Urinary bladder (tissue), 4 donors: Measurements from ENCODE around the gene STAG1. TPM values are rescaled to one million over a fixed set of nuclear protein-coding genes. Genes with fewer than 3 reads are reported as not detected.

Experiments
- DNase-seq: peaks from one replicate; pipeline ENCODE4 v3.0.0-alpha.2; 2015; ENCODE audit errors: extremely low spot score
- H3K27ac ChIP-seq: one replicate; pipeline ENCODE4 v1.5.1; 2013; ENCODE audit warnings: low read depth, mild to moderate bottlenecking, moderate library complexity
- H3K36me3 ChIP-seq: one replicate; pipeline ENCODE4 v1.6.1; 2013; ENCODE audit warnings: mild to moderate bottlenecking, moderate library complexity; ENCODE audit not compliant: insufficient read depth
- H3K4me1 ChIP-seq: one replicate; pipeline ENCODE4 v1.6.1; 2013; ENCODE audit warnings: mild to moderate bottlenecking, moderate library complexity; ENCODE audit not compliant: insufficient read depth
- H3K4me3 ChIP-seq: one replicate; pipeline ENCODE4 v1.5.1; 2013; ENCODE audit warnings: low read depth, low read length
- WGBS: extraction: QIAGEN DNeasy Blood & Tissue Kit; methylation state at CpG from one replicate; pipeline ENCODE4 v1.1.7; 2013; 5-methylcytosine and 5-hydroxymethylcytosine counted together
- polyA plus RNA-seq: library from polyadenylated mRNA; stranded (reverse); fragments of 200-250 nt; gene quantifications from one replicate; pipeline ENCODE4 v1.2.3, GENCODE V29; 2013
- total RNA-seq: library from RNA; depleted of rRNA; stranded (reverse); fragments of >200 nt; gene quantifications from one replicate; pipeline ENCODE4 v1.2.3, GENCODE V29; 2014
- donor health status: healthy with polysubstance abuse.
- donor health status: healthy.

Gene STAG1
- total and polyA plus RNA-seq, 2 donors: 19.3 to 130 TPM

DNA sequence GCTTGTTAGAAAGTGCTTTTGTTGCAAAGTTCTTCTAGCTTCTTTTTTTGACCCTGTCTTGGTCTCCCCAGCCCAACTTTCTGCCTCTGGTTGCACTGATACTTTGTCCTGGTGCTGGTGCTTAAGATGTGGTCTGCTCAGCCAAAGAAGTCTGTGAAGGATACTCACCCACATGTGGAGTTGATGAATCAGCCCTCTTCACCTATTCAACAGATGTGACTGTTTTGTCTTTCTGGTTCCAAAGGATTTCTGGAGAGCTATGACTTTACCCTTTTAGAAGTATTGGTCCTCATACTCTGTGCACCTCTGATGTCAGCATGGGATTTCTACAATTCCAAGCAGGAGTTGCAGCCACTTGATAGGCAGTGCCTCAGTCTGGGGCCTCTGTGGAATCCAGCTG is 418.0 kb downstream of the STAG1 start:
- H3K27ac ChIP-seq: no peak overlapping the region
- no peaks in the 10 kb centered on the region for H3K4me1 ChIP-seq
- DNase-seq: no peak
- no peak overlapping the region for H3K4me3 ChIP-seq
- H3K36me3 ChIP-seq: peaks cover 8% of the 10 kb centered on the region

DNA sequence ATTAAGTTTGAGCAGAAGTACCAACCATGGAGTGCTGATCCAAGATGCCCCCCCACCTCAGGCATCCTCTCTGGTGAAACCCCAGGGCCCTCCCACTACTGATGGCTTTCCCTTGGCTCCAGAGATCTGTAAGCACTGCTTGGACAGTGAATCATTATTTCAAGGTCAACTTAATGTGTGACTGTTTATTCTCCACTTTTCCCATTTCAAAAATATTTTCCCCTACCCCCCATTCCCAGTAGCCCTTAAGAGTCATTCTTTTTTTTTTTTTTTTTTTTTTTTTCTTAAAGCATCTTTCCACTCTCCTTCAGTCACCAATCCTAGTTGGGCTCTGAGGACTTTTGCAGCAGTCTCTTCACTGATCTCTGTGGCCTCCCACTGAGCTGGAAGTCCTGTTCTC is 419.4 kb downstream of the STAG1 start:
- peaks cover 8% of the 10 kb centered on the region for H3K36me3 ChIP-seq
- no peaks in the 10 kb centered on the region for H3K4me1 ChIP-seq
- H3K27ac ChIP-seq: no peak overlapping the region
- H3K4me3 ChIP-seq: no peak overlapping the region
- DNase-seq: no peak

DNA sequence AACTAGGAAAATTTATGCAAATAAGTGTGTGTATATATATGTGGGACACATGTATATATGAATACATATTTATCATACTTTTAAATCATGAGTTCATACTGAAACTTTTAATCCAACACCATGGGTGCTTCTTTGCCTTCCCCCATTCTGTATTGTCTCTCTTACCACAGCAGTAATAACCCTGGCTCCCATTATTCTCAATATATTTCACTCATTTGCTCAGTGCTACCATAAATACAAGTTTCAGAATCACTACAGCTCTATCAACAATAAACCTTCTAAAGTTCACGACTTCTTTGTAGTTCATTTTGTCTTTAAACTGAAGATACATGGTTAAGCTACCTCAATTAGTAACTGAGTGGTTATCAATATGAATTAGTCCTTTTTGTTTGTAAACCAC is 419.9 kb downstream of the STAG1 start:
- WGBS: 87% methylated on average over 1 of the region's 1 CpG
- H3K4me1 ChIP-seq: no peaks in the 10 kb centered on the region
- DNase-seq: no peak
- no peak overlapping the region for H3K4me3 ChIP-seq
- no peak overlapping the region for H3K27ac ChIP-seq
- peaks cover 6% of the 10 kb centered on the region for H3K36me3 ChIP-seq

DNA sequence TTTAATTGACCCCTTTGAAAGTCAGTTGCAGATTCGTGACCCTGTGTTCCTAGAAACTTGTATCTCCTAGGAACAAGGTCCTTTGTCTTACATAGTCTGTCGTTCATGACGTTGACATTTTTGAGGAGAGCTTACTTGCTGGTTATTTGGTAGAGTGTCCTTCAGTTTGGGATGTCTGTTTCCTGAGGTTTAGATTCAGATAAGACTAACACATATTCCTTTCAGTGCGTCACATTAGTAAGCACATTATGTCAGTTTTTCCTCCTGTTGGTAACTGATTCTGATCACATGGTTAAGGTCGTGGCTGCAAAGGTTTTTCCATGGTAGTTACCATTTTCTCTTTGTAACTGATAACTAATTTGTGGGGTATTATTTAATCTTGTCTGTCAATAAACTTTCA is 421.3 kb downstream of the STAG1 start:
- Histone ChIP-seq H3K27ac (no peak overlapping the region), H3K36me3 (peaks cover 2% of the 10 kb centered on the region), H3K4me1 (no peaks in the 10 kb centered on the region), H3K4me3 (no peak overlapping the region)
- 90% methylated on average over 5 of the region's 5 CpGs for WGBS
- DNase-seq: no peak

DNA sequence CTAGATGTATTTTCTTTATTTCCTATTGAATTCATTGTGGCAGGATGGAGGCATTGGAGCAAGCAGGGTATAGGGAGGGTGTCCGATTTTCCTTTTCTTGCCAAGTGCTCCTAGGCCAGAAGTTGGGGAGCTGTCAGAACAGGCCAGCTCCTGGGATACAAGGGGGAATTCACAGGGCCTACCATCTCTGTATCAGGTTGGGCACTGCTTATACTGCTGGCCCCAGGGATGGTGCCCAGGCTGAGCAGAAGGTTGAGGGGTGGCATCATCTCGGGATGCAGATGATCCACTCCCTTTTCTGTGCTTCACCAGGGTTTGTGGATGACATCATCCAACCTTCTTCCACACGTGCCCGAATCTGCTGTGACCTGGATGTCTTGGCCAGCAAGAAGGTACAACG is 422.6 kb downstream of the STAG1 start:
- no peak overlapping the region for H3K27ac ChIP-seq
- H3K36me3 ChIP-seq: peaks cover 2% of the 10 kb centered on the region
- 81% methylated on average over 5 of the region's 5 CpGs for WGBS
- H3K4me1 ChIP-seq: no peaks in the 10 kb centered on the region
- DNase-seq: no peak
- no peak overlapping the region for H3K4me3 ChIP-seq

DNA sequence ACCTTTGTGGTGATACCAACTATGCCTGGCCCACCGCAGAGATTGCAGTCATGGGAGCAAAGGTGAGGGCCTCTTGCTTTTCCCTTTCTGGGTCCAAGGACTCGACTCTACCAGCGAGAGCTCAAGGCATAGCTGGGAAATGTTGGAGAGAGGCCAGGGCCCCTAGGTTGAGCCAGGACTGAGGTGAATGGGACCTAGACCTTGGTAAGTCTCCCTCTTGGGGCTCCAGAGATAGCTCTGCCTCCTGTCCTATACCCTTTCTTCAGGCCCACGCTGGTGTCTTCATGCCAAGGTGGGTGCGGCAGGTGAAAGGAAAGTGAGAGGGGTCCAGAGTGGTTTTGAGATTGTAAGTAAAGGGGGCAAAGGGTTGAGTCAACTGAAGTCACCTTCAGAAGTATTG is 424.5 kb downstream of the STAG1 start:
- no peak overlapping the region for H3K27ac ChIP-seq
- H3K36me3 ChIP-seq: no peaks in the 10 kb centered on the region
- H3K4me3 ChIP-seq: no peak overlapping the region
- H3K4me1 ChIP-seq: no peaks in the 10 kb centered on the region
- WGBS: 98% methylated on average over 5 of the region's 5 CpGs
- DNase-seq: no peak

DNA sequence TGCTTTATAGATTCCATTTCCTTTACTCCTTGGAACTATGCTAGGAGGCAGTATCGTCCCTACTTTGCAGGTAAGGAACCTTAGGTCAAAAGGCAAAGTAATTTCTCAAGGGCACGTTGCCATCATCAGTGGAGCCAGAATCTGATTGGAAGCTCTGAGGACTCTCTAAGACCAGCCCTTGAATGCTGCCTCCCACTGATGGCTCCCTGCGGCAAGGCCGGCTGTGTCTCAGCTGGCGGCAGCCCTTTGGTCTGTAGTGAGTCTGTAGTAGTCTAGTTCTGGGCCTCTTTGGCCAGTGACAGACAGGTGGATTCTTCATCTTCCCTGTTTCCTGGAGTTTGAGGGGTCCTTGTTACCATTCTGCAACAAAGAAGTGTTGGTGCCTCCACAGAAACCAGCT is 425.9 kb downstream of the STAG1 start:
- Histone ChIP-seq H3K4me1 (no peaks in the 10 kb centered on the region), H3K4me3 (no peak overlapping the region), H3K27ac (no peak overlapping the region), H3K36me3 (no peaks in the 10 kb centered on the region)
- no peak for DNase-seq
- 97% methylated on average over 5 of the region's 5 CpGs for WGBS

DNA sequence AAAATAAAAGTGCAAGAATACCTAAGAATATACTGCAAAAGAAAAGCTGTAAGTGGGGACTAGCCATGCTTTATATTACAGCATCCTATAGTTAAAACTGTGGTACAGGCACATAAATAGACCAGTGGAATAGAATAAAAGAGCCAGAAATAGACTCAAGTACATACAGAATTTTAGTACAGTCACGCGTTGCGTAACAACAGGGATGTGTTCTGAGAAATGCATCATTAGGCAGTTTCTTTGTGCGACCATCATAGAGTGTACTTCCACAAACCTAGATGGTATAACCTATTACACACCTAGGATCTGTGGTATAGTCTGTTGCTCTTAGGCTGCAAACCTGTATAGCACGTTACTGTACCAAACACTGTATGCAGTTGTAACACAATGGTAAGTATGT is 440.2 kb downstream of the STAG1 start:
- peaks cover 3% of the 10 kb centered on the region for H3K36me3 ChIP-seq
- no peak overlapping the region for H3K27ac ChIP-seq
- no peak overlapping the region for H3K4me3 ChIP-seq
- no peak for DNase-seq
- 98% methylated on average over 5 of the region's 5 CpGs for WGBS
- H3K4me1 ChIP-seq: no peaks in the 10 kb centered on the region

DNA sequence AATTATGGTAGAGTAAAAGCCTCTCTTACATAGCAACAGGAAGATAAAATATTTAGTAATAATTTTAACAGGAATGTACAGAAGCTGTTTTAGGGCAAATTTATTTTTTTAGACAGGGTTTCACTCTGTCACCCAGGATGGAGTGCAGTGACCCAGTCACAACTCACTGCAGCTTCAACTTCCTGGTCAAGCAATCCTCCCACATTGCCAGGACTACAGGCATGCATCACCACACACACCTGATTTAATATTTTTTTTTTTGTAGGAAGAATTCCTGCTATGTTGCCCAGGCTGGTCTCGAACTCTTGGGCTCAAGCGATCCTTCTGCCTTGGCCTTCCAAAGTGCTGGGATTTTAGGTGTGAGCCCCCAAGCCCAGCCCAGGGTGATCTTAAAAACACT is 440.9 kb downstream of the STAG1 start:
- Histone ChIP-seq H3K4me3 (no peak overlapping the region), H3K4me1 (no peaks in the 10 kb centered on the region), H3K36me3 (peaks cover 3% of the 10 kb centered on the region), H3K27ac (no peak overlapping the region)
- no peak for DNase-seq
- 96% methylated on average over 2 of the region's 2 CpGs for WGBS

DNA sequence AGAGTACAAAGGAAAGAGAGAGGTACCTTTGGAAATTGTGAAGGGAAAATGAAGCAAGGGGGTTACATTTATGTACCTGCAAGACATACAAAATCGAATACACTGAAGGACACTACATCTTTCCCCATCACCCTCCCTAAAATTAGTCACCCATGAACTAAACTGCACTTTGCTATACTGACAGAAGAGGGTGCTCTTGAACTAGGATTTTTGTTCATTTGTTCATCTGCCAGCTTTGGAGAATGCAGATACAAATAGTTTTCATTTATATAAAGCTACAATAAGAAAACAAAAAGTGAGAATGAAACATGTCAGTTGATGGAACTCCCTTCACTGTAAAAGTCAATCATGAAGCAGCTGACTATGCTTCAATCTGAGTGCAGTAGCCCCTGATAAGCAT is 446.3 kb downstream of the STAG1 start:
- 79% methylated on average over 1 of the region's 1 CpG for WGBS
- DNase-seq: no peak
- no peak overlapping the region for H3K27ac ChIP-seq
- no peaks in the 10 kb centered on the region for H3K4me1 ChIP-seq
- H3K4me3 ChIP-seq: no peak overlapping the region
- H3K36me3 ChIP-seq: peaks cover 3% of the 10 kb centered on the region

DNA sequence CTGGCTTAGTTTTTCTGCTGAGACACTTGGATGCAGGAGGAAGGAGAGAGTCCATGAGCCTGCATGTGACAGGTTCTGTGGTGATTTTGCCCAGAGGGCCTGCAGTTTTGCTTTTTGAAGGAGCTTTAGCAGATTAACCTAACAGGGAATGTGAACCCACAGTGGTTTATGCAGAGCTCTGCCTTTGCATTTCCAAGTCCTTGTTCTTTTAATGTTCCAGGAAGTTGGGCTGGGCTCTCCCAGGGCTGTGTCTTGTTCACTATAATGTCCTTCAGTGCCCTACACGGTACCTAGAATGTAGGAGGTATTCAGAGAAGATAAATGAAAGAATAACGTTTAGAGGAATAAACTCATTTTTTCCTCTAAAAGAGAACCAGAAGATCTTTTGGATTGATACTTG is 451.7 kb downstream of the STAG1 start:
- H3K36me3 ChIP-seq: no peaks in the 10 kb centered on the region
- no peak overlapping the region for H3K27ac ChIP-seq
- H3K4me1 ChIP-seq: no peaks in the 10 kb centered on the region
- no peak overlapping the region for H3K4me3 ChIP-seq
- no peak for DNase-seq
- WGBS: 89% methylated on average over 2 of the region's 2 CpGs

DNA sequence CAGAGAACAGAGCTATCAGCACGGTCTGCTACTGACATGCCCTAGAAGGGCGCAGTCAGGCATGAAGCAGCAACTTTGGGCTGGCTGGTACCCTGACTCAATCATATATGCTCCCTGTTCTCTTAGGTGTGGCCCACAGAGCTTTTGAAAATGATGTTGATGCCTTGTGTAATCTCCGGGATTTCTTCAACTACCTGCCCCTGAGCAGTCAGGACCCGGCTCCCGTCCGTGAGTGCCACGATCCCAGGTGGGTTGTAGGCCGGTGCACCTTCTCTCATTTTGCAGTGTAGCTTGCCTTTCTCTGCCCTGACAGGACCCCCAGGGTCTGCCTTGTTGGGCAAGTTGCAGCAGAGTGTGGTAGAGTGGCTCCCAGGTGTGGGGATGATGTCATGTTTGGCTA is 454.4 kb downstream of the STAG1 start:
- no peaks in the 10 kb centered on the region for H3K36me3 ChIP-seq
- no peak overlapping the region for H3K4me3 ChIP-seq
- 96% methylated on average over 8 of the region's 8 CpGs for WGBS
- no peaks in the 10 kb centered on the region for H3K4me1 ChIP-seq
- no peak for DNase-seq
- H3K27ac ChIP-seq: no peak overlapping the region

DNA sequence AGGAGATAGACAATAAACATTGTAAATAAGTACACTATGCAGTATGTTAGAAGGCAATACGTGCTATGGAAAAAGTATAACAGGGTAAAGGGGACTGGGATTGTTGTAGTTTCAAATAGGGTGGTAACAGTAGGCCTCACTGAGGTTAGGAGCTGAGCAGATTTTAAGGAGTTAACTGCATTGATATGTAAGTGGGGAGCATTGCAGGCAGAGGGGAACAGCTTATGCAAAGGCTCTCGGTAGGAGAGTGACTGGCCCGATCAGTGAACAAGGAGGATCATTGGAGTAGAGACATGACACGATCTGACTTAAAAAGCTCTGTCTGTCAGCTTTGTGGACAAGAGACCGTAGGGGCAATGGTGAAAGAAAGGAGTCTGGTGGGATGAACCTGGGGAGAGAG is 455.2 kb downstream of the STAG1 start:
- no peaks in the 10 kb centered on the region for H3K4me1 ChIP-seq
- DNase-seq: no peak
- 74% methylated on average over 5 of the region's 5 CpGs for WGBS
- H3K4me3 ChIP-seq: no peak overlapping the region
- H3K36me3 ChIP-seq: no peaks in the 10 kb centered on the region
- H3K27ac ChIP-seq: no peak overlapping the region

DNA sequence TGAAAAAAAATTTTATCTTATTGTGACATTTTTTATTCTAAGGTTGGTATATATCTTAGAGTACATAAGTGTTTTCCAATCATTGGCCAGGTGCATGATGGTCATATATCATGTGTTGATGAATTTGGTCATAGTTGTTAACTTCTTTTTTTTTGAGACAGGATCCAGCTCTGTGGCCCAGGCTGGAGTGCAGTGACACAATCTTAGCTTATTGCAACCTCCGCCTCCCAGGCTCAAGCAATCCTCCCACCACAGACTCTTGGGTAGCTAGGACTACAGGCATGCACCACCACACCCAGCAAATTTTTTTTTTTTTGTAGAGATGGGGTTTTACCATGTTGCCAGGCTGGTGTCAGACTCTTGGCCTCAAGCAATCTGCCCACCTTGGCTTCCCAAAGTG is 458.0 kb downstream of the STAG1 start:
- no peaks in the 10 kb centered on the region for H3K36me3 ChIP-seq
- no peak overlapping the region for H3K27ac ChIP-seq
- H3K4me1 ChIP-seq: no peaks in the 10 kb centered on the region
- DNase-seq: no peak
- no peak overlapping the region for H3K4me3 ChIP-seq
- 98% methylated on average over 1 of the region's 1 CpG for WGBS

DNA sequence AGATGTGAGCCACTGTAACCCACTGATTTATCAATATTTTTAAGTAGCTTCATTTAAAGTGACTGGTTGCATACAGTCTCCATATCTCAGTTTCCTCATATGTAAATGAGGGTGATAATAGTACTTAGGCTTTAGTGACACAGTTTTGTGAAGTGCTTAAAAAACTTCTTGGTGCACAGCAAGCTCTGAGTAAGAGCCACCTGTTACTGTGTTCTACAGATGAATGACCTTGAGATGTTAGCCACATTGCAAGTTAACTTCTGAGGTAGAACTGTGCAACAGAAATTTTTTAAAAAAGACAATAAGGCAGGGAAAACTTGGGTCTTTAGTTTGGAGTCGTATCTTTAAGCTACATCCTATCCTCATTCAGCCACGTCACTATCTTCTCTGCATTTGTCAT is 458.9 kb downstream of the STAG1 start:
- Histone ChIP-seq H3K4me3 (no peak overlapping the region), H3K36me3 (no peaks in the 10 kb centered on the region)
- WGBS: 95% methylated on average over 2 of the region's 2 CpGs

More for the DNA sequence above, 458.9 kb downstream of the STAG1 start:
- Histone ChIP-seq H3K4me1 (no peaks in the 10 kb centered on the region), H3K27ac (no peak overlapping the region)
- no peak for DNase-seq
